Measurements from ENCODE around the gene TPCN1.

TPCN1 gene

DNA sequence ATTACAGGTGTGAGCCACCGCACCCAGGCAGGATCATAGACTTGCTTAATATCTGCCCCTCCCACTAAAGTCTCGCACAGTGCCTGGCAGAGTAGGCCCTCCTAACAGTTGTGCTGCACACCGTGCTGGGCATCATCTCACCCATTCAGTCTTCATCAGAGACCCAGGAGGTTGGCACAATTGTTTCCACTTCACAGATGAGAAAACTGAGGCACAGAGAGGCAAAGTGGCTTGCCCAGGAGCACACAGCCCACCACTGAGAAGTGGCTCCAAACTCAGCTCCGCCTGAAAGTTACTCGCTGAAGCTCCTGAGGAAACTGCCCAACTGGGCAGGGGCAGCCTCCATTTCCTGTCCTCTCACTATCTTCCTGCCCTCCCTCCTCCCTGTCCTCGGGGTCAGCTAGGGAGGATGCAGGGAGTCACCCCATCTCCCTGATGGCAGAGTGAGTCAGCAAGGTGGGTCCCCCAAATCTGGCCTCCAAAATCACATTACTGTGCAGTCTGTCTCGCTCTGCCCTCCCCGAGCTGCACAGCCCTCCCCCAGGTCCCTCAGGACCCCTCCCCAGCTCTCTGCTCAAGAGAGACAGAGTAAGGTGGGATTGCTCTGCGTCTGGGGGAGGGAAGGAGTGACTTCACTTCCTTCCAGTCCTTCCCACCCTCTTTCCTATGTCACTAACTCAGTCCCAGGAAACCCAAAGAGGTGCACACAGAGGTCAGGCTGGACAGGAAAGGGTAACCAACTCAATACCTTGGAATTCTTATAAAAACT lies 107.9 kb downstream of the TPCN1 start:
- DNase-seq (ENCODE audit: low read depth): no peak
- TF ChIP-seq CTCF (IDR thresholded peaks at IDR 0.05; ENCODE audit: control insufficient read depth, insufficient read depth, low read depth, low read length, missing control alignments): no peak
- no peak overlapping the region for H3K4me3 ChIP-seq (ENCODE audit: control insufficient read depth, low read depth, low read length)

GRCh38 chr12:113329791-113330417 lies 108.6 kb downstream of the TPCN1 start:
- no peak for DNase-seq (ENCODE audit: low read depth)
- TF ChIP-seq CTCF (IDR thresholded peaks at IDR 0.05; ENCODE audit: control insufficient read depth, insufficient read depth, low read depth, low read length, missing control alignments): no peak
- no peak overlapping the region for H3K4me3 ChIP-seq (ENCODE audit: control insufficient read depth, low read depth, low read length)

- TF ChIP-seq CTCF (IDR thresholded peaks at IDR 0.05; ENCODE audit: control insufficient read depth, insufficient read depth, low read depth, low read length, missing control alignments): no peak
- no peak overlapping the region for H3K4me3 ChIP-seq (ENCODE audit: control insufficient read depth, low read depth, low read length)
- no peak for DNase-seq (ENCODE audit: low read depth)
Measured at GRCh38 chr12:113330505-113330904, 109.2 kb downstream of the TPCN1 start.

DNA sequence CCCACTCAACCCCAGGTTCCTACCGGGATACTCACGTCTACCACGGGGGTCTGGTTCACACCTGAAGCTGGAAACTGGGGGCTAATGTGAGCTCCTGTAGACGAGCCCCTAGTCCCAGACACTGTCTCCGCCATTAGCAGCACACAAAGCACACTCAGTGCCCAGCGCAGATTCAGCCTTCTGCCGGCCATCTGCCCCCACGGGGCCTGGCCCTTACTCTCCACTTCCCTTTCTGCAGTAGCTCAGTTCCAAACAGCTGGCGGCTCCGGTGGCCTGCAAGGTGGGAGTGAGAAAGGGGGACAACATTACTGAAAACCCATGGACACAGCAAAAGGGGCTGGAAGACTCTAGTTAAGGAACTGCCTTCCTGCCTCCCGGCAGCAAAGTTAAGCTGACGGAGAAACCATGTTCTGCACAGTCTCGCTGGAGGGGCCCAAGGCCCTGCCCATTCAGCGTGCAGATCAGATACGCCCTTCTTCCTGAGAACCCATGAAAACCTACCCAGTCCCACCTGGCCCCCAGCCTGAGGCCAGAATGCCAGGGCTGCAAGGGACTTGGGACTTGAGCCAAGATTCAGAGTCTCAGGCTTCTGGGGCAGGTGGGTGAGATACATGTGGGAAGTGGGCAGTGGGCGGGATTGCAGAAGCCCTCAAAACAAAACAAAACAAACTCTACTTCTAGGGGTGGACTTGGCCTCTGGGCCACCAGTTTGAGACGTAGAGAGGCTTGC lies 111.6 kb downstream of the TPCN1 start:
- no peak overlapping the region for H3K4me3 ChIP-seq (ENCODE audit: control insufficient read depth, low read depth, low read length)
- DNase-seq (ENCODE audit: low read depth): no peak
- no peak for TF ChIP-seq CTCF (IDR thresholded peaks at IDR 0.05; ENCODE audit: control insufficient read depth, insufficient read depth, low read depth, low read length, missing control alignments)

DNA sequence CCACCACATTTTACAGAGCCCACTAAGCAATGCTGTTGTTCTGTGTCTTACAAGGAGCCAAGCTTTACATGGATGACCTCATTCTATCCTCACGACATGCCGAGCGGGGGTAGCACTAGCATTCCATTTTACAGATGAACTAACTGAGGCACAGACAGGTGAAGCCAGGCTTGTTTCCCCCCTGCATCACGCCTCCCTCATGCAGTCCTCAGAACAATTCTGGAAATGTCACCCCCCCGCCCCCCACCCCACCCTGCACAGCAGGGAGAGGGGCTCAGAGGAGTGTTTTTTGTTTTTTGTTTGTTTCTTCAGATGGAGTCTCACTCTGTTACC lies 112.1 kb downstream of the TPCN1 start:
- no peak overlapping the region for H3K4me3 ChIP-seq (ENCODE audit: control insufficient read depth, low read depth, low read length)
- TF ChIP-seq CTCF (IDR thresholded peaks at IDR 0.05; ENCODE audit: control insufficient read depth, insufficient read depth, low read depth, low read length, missing control alignments): no peak
- DNase-seq (ENCODE audit: low read depth): no peak

DNA sequence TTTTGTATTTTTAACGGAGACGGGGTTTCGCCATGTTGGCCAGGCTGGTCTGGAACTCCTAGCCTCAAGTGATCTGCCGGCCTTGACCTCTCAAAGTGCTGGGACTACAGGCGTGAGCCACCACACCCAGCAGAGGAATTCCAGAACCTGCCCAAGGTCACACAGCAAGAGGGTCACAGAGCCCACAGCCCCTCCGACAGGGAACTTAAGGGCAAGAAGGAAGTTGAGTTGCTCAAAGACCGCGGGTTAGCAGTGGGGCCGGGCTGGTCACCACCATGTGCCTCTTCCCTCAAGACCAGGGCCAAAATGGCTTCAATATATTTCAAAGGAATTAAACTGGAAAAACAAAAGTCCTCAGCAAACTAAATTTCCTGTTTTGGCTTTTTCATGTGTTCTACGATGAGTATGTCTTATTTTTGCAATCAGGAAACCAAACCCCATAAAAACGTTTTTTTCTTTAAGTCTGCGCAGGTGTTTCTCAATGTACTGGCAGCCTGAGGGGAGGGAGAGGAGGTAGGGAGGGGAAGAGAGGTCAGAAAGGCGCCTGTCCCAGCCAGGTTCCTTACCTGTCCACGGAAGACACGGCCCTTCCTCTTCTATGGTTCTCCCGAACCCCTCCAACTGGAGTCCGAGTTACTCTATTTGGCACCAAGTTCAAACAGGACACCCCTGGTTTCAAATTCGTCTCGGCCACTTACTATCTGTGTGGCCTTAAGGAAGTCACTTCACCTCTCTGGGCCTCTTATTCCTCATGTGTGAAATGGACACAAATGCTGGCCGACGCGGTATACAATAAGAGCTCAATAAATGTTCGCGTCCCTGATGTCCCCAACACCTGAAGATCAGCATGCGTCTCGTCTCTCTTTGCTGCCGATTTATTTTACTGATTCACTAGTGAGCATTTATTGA lies 112.9 kb downstream of the TPCN1 start:
- TF ChIP-seq CTCF (IDR thresholded peaks at IDR 0.05; ENCODE audit: control insufficient read depth, insufficient read depth, low read depth, low read length, missing control alignments): no peak
- H3K4me3 ChIP-seq (ENCODE audit: control insufficient read depth, low read depth, low read length): peak overlapping the region; percentile 77
- no peak for DNase-seq (ENCODE audit: low read depth)
